Karpas-422 (cell line): Measurements from ENCODE around the gene CDS2. TPM values are rescaled to one million over a fixed set of nuclear protein-coding genes. Genes with fewer than 3 reads are reported as not detected.

Experiments used
- DNase-seq: peaks from one replicate; pipeline ENCODE4 v3.0.0-alpha.2; 2015
- H2AFZ ChIP-seq: fragments of 200-600 bp; sonication (generic); 2 replicates; pipeline ENCODE4 v1.6.1; 2014; ENCODE audit warnings: antibody characterized with exemption, low read length, mixed read lengths
- H3K27ac ChIP-seq: fragments of 200-600 bp; sonication (generic); 2 replicates; pipeline ENCODE4 v1.5.1; 2014; ENCODE audit warnings: mild to moderate bottlenecking, low read length, moderate library complexity
- H3K27me3 ChIP-seq: fragments of 200-600 bp; sonication (generic); 2 replicates; pipeline ENCODE4 v1.6.1; 2014; ENCODE audit warnings: low read length, mixed read lengths
- H3K36me3 ChIP-seq: fragments of 200-600 bp; sonication (generic); 2 replicates; pipeline ENCODE4 v1.6.1; 2014; ENCODE audit warnings: low read length, mixed read lengths; ENCODE audit not compliant: insufficient read depth
- H3K4me1 ChIP-seq: fragments of 200-600 bp; sonication (generic); 2 replicates; pipeline ENCODE4 v1.6.1; 2014; ENCODE audit warnings: mild to moderate bottlenecking, low read length, mixed read lengths
- H3K4me2 ChIP-seq: fragments of 200-600 bp; sonication (generic); 2 replicates; pipeline ENCODE4 v1.6.1; 2014; ENCODE audit warnings: low read length, low read depth, mild to moderate bottlenecking; ENCODE audit not compliant: poor library complexity, severe bottlenecking
- H3K4me3 ChIP-seq: fragments of 200-600 bp; sonication (generic); 2 replicates; pipeline ENCODE4 v1.5.1; 2014; ENCODE audit warnings: mild to moderate bottlenecking, antibody characterized with exemption, low read length, mixed read lengths
- H3K79me2 ChIP-seq: fragments of 200-600 bp; sonication (generic); 2 replicates; pipeline ENCODE4 v1.6.1; 2014; ENCODE audit warnings: mild to moderate bottlenecking, low read length, mixed read lengths
- H3K9ac ChIP-seq: fragments of 200-600 bp; sonication (generic); 2 replicates; pipeline ENCODE4 v1.6.0; 2014; ENCODE audit warnings: low read length
- H3K9me2 ChIP-seq: fragments of 200-600 bp; sonication (generic), shearing (Covaris generic); replicated peaks from 2 replicates; pipeline ENCODE4 v1.6.0; 2014; ENCODE audit warnings: mild to moderate bottlenecking, low read length, moderate library complexity; ENCODE audit not compliant: insufficient read depth
- H3K9me3 ChIP-seq: fragments of 300-700, 200-600 bp; sonication (generic); 2 replicates; pipeline ENCODE4 v1.6.1; 2014; ENCODE audit warnings: low read length, mixed read lengths
- H4K20me1 ChIP-seq: fragments of 200-600 bp; sonication (generic); 2 replicates; pipeline ENCODE4 v1.6.1; 2014; ENCODE audit warnings: mild to moderate bottlenecking, antibody characterized with exemption, low read length, low read depth; ENCODE audit not compliant: insufficient read depth
- total RNA-seq: library from RNA; depleted of rRNA; stranded (reverse); fragments of >200 nt; shearing (Covaris generic); gene quantifications from 2 replicates; pipeline ENCODE4 v1.2.3, GENCODE V29; 2014; ENCODE audit warnings: low replicate concordance; rRNA removed

The CDS2 gene
- 12.5 and 26.8 TPM in 2 replicates for total RNA-seq

DNA sequence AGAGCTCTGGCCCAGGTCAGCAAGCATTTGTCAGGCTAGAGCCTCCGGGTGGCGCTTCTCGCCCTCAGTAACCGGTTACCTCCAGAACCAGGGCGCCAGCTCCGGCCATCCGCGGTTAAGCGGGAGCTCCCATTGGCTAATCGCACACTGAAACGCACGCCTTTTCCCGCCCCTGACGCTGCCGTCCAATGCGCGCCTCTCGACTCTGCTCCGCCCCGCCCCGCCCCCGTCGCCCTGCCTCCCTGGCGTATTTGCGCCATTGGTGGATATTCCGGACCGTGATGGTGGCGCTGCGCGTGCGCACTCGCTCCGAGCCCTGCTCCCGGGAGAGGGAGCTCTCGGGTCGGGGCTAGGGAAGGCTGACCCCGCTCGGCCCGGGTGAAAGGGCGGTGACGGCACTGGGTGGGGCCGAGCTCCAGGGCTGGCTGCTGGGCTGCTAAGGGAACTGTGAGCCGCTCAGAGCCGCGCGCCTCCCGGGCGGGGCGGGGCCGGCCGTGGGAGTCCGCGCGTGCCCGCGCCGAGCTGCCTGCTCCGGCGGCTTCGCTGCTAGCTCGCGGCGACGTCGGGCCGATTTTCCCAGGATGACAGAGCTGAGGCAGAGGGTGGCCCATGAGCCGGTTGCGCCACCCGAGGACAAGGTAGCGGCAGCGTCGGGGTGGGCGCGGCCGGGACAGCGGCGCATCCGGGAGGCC, at the start of gene CDS2:
CDS2 (plus strand) TSS at position 497 of the 692 bp plus-strand sequence; CDS start at position 582, 85 bp downstream.
- Histone ChIP-seq H3K9me2 (no peaks in the 10 kb centered on the region), H3K9ac (peak within 1 kb of the TSS; percentile 88), H3K4me1 (peaks cover 27% of the 10 kb centered on the region), H3K27ac (peak within 1 kb of the TSS; percentile 88), H3K4me2 (peak within 1 kb of the TSS; percentile 98), H4K20me1 (no peaks in the 10 kb centered on the region), H3K4me3 (peak within 1 kb of the TSS; percentile 95), H3K27me3 (no peaks in the 10 kb centered on the region), H3K79me2 (peaks cover 39% of the 10 kb centered on the region), H3K36me3 (no peaks in the 10 kb centered on the region), H2AFZ (peak within 1 kb of the TSS; percentile 94), H3K9me3 (no peaks in the 10 kb centered on the region)
- peak; percentile 100 for DNase-seq

DNA sequence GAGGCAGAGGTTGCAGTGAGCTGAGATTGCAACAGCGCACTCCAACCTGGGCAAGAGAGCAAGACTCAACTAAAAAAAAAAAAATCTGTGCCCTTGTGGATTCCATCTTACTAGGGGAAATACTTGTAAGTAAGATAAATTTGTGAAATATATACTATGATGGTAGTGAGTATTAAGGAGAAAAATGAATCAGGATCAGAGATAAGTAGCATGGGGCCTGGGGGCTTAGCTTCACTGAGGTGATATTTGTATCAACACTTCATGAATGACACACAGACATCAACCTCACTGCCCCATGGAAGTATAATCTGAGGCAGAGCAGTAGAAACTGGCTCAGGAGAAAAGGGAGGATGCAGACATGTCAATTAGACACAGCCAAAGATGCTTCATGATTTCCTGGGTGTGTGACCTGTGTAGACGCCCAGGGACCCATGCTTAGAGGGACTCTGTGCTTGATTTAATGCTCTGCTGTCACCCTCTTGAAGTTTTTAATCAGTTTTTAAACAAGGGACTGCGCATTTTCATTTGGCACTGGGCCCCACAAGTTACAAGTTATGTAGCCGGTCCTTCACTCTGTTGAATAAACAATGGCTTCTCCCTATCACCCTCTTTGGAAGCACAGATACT, 48.9 kb upstream of the CDS2 start:
- Histone ChIP-seq H3K9ac (peak overlapping the region; percentile 17; the same call in 1 of the 2 replicates), H3K4me1 (peaks cover 17% of the 10 kb centered on the region), H3K4me2 (peak overlapping the region; percentile 46), H3K27ac (no peak overlapping the region), H3K4me3 (peak overlapping the region; percentile 11; the same call in 1 of the 2 replicates), H2AFZ (peak overlapping the region; percentile 80), H3K27me3 (no peaks in the 10 kb centered on the region), H3K79me2 (no peaks in the 10 kb centered on the region), H3K36me3 (no peaks in the 10 kb centered on the region), H3K9me2 (no peaks in the 10 kb centered on the region), H4K20me1 (no peaks in the 10 kb centered on the region), H3K9me3 (no peaks in the 10 kb centered on the region)
- peak; percentile 33 for DNase-seq

DNA sequence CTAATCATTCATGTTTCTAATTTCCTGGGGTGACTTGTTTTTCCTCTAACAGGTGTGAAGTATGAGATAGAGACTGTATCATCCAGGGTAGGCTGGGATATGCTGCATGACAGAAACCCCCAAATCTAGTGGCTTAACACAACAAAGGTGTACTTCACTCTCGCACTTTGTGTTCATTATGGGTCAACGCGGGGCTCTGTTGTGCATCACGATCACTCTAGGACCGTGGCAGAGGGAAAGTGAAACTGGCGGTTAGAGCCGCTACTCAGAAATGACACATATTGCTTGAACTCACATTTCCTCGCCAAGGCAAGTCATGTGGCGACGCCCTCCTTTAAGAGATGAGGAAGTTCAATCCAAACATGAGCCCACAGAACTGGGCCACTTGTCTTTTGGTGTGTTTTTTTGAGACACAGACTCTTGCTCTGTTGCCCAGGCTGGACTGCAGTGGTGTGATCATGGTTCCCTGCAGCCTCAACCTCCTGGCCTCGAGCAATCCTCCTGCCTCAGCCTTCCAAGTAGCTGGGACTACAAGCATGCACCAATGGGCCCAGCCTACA, 48.3 kb upstream of the CDS2 start:
- Histone ChIP-seq H3K9ac (peak overlapping the region; percentile 17; the same call in 1 of the 2 replicates), H3K36me3 (no peaks in the 10 kb centered on the region), H4K20me1 (no peaks in the 10 kb centered on the region), H3K27me3 (no peaks in the 10 kb centered on the region), H3K4me1 (peaks cover 17% of the 10 kb centered on the region), H3K79me2 (no peaks in the 10 kb centered on the region), H3K4me3 (peak overlapping the region; percentile 11; the same call in 1 of the 2 replicates), H3K9me3 (no peaks in the 10 kb centered on the region), H3K27ac (no peak overlapping the region), H2AFZ (peak overlapping the region; percentile 80), H3K4me2 (peak overlapping the region; percentile 46), H3K9me2 (no peaks in the 10 kb centered on the region)
- peak; percentile 71 for DNase-seq

- H3K27me3 ChIP-seq: no peaks in the 10 kb centered on the region
- H3K9me2 ChIP-seq: no peaks in the 10 kb centered on the region
- H3K9me3 ChIP-seq: no peaks in the 10 kb centered on the region
- H2AFZ ChIP-seq: no peak overlapping the region
- peaks cover 17% of the 10 kb centered on the region for H3K4me1 ChIP-seq
- no peak overlapping the region for H3K4me2 ChIP-seq
- H3K79me2 ChIP-seq: no peaks in the 10 kb centered on the region
- H3K27ac ChIP-seq: no peak overlapping the region
- no peak overlapping the region for H3K4me3 ChIP-seq
- DNase-seq: peak; percentile 73
- H3K9ac ChIP-seq: no peak overlapping the region
- H3K36me3 ChIP-seq: no peaks in the 10 kb centered on the region
- no peaks in the 10 kb centered on the region for H4K20me1 ChIP-seq
Observed at GRCh38 chr20:5080384-5080877, 46.4 kb upstream of the CDS2 start.

DNA sequence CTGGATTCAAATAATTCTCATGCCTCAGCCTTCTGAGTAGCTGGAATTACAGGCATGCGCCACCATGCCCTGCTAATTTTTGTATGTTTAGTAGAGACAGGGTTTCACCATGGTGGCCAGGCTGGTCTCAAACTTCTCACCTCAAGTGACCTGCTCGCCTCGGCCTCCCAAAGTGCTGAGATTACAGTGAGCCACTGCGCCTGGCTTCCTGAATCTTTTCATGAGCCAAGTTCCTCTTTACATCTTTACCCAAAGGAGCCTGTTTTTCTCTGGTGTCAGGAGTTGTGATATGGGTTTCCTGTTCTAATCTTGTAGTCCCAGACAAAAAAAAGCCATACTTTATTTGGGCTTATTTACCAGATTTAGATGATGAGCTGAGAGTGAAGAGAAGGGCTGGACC, 41.4 kb upstream of the CDS2 start:
- no peak for DNase-seq
- Histone ChIP-seq H3K27ac (no peak overlapping the region), H3K79me2 (no peaks in the 10 kb centered on the region), H4K20me1 (no peaks in the 10 kb centered on the region), H3K36me3 (no peaks in the 10 kb centered on the region), H3K9me3 (no peaks in the 10 kb centered on the region), H3K9me2 (no peaks in the 10 kb centered on the region), H3K9ac (no peak overlapping the region), H3K4me2 (no peak overlapping the region), H3K27me3 (no peaks in the 10 kb centered on the region), H3K4me3 (no peak overlapping the region), H3K4me1 (peaks cover 7% of the 10 kb centered on the region), H2AFZ (no peak overlapping the region)

DNA sequence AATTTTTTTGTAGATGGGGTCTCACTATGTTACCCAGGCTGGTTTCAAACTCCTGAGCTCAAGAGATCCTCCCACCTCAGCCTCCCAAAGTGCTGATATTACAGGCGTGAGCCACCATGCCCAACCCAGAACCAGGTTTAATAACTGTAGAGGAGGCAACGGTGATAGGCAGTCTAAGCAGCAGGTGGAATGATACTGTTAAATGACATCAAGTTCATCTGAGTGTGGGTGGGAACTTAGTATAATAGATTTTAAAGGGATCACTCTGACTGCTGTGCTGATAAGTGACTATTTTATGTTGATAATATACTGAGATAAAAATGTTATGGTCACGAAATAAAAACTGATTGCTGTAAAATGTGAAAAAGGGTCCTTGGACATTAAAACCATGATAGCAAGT, 38.1 kb upstream of the CDS2 start:
- no peak overlapping the region for H2AFZ ChIP-seq
- H4K20me1 ChIP-seq: no peaks in the 10 kb centered on the region
- no peak overlapping the region for H3K4me2 ChIP-seq
- no peaks in the 10 kb centered on the region for H3K9me2 ChIP-seq
- H3K9ac ChIP-seq: no peak overlapping the region
- H3K79me2 ChIP-seq: no peaks in the 10 kb centered on the region
- H3K36me3 ChIP-seq: no peaks in the 10 kb centered on the region
- H3K4me3 ChIP-seq: no peak overlapping the region
- H3K27ac ChIP-seq: no peak overlapping the region
- H3K9me3 ChIP-seq: no peaks in the 10 kb centered on the region
- no peaks in the 10 kb centered on the region for H3K27me3 ChIP-seq
- no peak for DNase-seq
- peaks cover 22% of the 10 kb centered on the region for H3K4me1 ChIP-seq

DNA sequence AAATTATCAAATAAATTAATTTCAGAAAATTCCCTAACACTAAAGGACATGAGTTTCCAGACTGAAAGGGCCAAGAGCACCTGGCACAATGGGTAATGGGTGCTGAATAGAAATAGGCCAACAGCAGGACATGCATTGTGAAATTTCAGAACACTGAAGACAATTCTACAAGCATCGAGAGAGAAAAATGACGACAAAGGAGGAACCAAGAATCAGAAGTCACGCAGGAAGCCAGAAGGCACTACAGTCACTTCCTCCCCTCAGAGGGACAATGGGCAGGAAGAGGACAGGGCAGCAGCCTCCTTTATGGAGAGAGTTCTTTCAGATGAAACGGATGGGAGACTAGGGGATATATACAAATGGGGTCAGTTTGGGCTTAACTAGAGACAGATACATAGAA, 36.6 kb upstream of the CDS2 start:
- H3K4me2 ChIP-seq: no peak overlapping the region
- no peaks in the 10 kb centered on the region for H3K79me2 ChIP-seq
- DNase-seq: no peak

GRCh38 chr20:5091902-5092301, 34.9 kb upstream of the CDS2 start:
- Histone ChIP-seq H3K4me1 (peaks cover 23% of the 10 kb centered on the region), H3K27me3 (no peaks in the 10 kb centered on the region), H3K9ac (no peak overlapping the region), H3K9me2 (no peaks in the 10 kb centered on the region), H4K20me1 (no peaks in the 10 kb centered on the region), H2AFZ (no peak overlapping the region), H3K36me3 (0 out of 2 replicates have a peak, but pooled peaks cover 3% of the 10 kb centered on the region), H3K9me3 (no peaks in the 10 kb centered on the region), H3K27ac (no peak overlapping the region), H3K79me2 (no peaks in the 10 kb centered on the region), H3K4me2 (no peak overlapping the region), H3K4me3 (no peak overlapping the region)
- DNase-seq: peak; percentile 37

More for the DNA sequence above, 36.6 kb upstream of the CDS2 start:
- peaks cover 23% of the 10 kb centered on the region for H3K4me1 ChIP-seq
- no peak overlapping the region for H2AFZ ChIP-seq
- H3K27ac ChIP-seq: no peak overlapping the region
- no peaks in the 10 kb centered on the region for H3K27me3 ChIP-seq
- H3K9me2 ChIP-seq: no peaks in the 10 kb centered on the region
- H3K4me3 ChIP-seq: no peak overlapping the region
- H3K36me3 ChIP-seq: no peaks in the 10 kb centered on the region
- no peak overlapping the region for H3K9ac ChIP-seq
- no peaks in the 10 kb centered on the region for H3K9me3 ChIP-seq
- no peaks in the 10 kb centered on the region for H4K20me1 ChIP-seq
